ENCODE results near the gene KCNH1.
A peak's percentile ranks its signal among the peaks of the same experiment; 100 is the strongest.

KCNH1 gene

GRCh38 chr1:210949489-210949888 lies 184.5 kb downstream of the KCNH1 start:
- Histone ChIP-seq H3K4me1 (ENCODE audit: control insufficient read depth, insufficient read depth, low read length) (no peaks in the 10 kb centered on the region), H3K9me3 (ENCODE audit: control insufficient read depth, insufficient read depth, low read depth, low read length) (no peaks in the 10 kb centered on the region), H3K4me3 (ENCODE audit: low read depth, low read length) (no peak overlapping the region), H3K36me3 (ENCODE audit: control insufficient read depth in 2 of 2, insufficient read depth in 1 of 2, low read length in 2 of 2) (no peaks in the 10 kb centered on the region), H3K27ac (ENCODE audit: extremely low read depth, low read depth, low read length) (no peak overlapping the region)
- POLR2A ChIA-PET, result no interaction called here
- TF ChIP-seq ZNF133 (tag by site-specific recombination; IDR thresholded peaks at IDR 0.05) (no peak), ZNF121 (tag by site-specific recombination; IDR thresholded peaks at IDR 0.05) (no peak), ZNF148 (tag by site-specific recombination; IDR thresholded peaks at IDR 0.05; ENCODE audit: borderline replicate concordance) (no peak), HOXC10 (CRISPR knock-in tag; IDR thresholded peaks at IDR 0.05) (no peak), ZBTB44 (tag by site-specific recombination; IDR thresholded peaks at IDR 0.05) (no peak), ZNF140 (tag by site-specific recombination; IDR thresholded peaks at IDR 0.05) (no peak), TRIM28 (IDR thresholded peaks at IDR 0.05; ENCODE audit: borderline replicate concordance, low read length) (no peak), MEIS1 (CRISPR knock-in tag; IDR thresholded peaks at IDR 0.05; ENCODE audit: borderline replicate concordance) (no peak)
- CTCF ChIA-PET, result interaction anchor here (0.6 to 1.7 kb wide), 10 partner anchors 9 to 318 kb away, joined by 3 to 6 read pairs (median 3); partner anchors contain the start of gene KCNH1

DNA sequence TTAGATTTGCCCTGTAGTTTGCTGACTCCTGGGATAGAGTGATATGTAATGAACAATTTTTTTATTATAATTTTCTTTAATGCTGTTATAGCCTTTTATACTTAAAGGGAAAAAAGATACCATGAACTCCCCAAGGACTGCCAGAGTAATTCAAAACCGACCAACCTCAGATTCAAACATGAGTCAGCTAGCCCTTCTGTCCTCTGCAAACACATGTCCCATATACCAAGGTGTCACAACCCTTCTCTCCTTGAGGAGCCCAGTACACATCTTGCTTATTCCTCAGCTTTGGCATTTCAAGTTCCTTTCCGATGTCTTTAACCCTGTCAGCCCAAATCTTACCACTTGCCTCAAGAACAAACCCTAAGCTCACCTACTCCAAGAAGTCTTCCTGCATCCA lies 184.9 kb downstream of the KCNH1 start:
- Histone ChIP-seq H3K36me3 (ENCODE audit: control insufficient read depth in 2 of 2, insufficient read depth in 1 of 2, low read length in 2 of 2) (no peaks in the 10 kb centered on the region), H3K27ac (ENCODE audit: extremely low read depth, low read depth, low read length) (no peak overlapping the region), H3K4me1 (ENCODE audit: control insufficient read depth, insufficient read depth, low read length) (no peaks in the 10 kb centered on the region), H3K4me3 (ENCODE audit: low read depth, low read length) (no peak overlapping the region), H3K9me3 (ENCODE audit: control insufficient read depth, insufficient read depth, low read depth, low read length) (no peaks in the 10 kb centered on the region)
- ChIA-PET POLR2A (no interaction called here), CTCF (interaction anchor here (0.6 to 1.7 kb wide), 11 partner anchors 9 to 318 kb away, joined by 3 to 6 read pairs (median 3); partner anchors contain the start of gene KCNH1)
- TF ChIP-seq ZNF311 (tag by site-specific recombination; IDR thresholded peaks at IDR 0.05; ENCODE audit: borderline replicate concordance), result no peak
- 0 out of 2 replicates have a peak, but pooled peaks have one; percentile 19 for TF ChIP-seq PRDM10 (tag by site-specific recombination; IDR thresholded peaks at IDR 0.05)
- TF ChIP-seq ZNF514 (tag by site-specific recombination; IDR thresholded peaks at IDR 0.05), result no peak
- TF ChIP-seq ZSCAN23 (tag by site-specific recombination; IDR thresholded peaks at IDR 0.05), result no peak

DNA sequence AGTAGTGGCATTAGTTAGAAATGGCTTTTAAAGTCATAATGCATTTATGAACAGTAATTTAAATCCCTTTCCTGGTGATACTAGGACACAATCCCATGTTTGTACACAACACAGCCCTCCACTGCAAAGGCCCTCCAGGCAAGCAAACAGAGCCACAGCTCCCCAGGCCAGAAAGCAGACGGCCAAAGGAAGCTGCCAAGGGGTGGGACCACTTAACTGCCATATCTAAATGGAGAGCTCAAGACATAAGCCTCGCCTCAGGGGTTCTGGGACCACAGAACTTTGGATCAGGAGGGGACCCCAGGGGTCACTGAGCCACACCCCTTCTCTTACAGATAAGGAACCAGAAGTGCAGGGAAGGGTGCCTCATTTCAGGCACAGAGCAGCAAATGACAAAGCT lies 189.7 kb downstream of the KCNH1 start:
- Histone ChIP-seq H3K27ac (ENCODE audit: extremely low read depth, low read depth, low read length) (no peak overlapping the region), H3K4me1 (ENCODE audit: control insufficient read depth, insufficient read depth, low read length) (no peaks in the 10 kb centered on the region), H3K36me3 (ENCODE audit: control insufficient read depth in 2 of 2, insufficient read depth in 1 of 2, low read length in 2 of 2) (no peaks in the 10 kb centered on the region), H3K4me3 (ENCODE audit: low read depth, low read length) (no peak overlapping the region), H3K9me3 (ENCODE audit: control insufficient read depth, insufficient read depth, low read depth, low read length) (no peaks in the 10 kb centered on the region; the same call in 1 of the 2 replicates)
- POLR2A ChIA-PET, result no interaction called here
- CTCF ChIA-PET, result interaction anchor here (0.7 kb wide), 1 partner anchor 539 kb away, joined by 3 read pairs; no protein-coding TSS in a partner anchor
- no peak for TF ChIP-seq GLIS1 (tag by site-specific recombination; IDR thresholded peaks at IDR 0.05)
- no peak for TF ChIP-seq ZNF112 (tag by site-specific recombination; IDR thresholded peaks at IDR 0.05)
- no peak for TF ChIP-seq ZBTB49 (tag by site-specific recombination; IDR thresholded peaks at IDR 0.05; ENCODE audit: low read depth)
- no peak for TF ChIP-seq GFI1B (tag by site-specific recombination; IDR thresholded peaks at IDR 0.05)
- no peak for TF ChIP-seq ZFP69B (tag by site-specific recombination; IDR thresholded peaks at IDR 0.05)
- no peak for TF ChIP-seq ZNF416 (tag by site-specific recombination; IDR thresholded peaks at IDR 0.05)
- no peak for TF ChIP-seq MYNN (tag by site-specific recombination; IDR thresholded peaks at IDR 0.05; ENCODE audit: borderline replicate concordance)
- TF ChIP-seq ZNF626 (tag by site-specific recombination; IDR thresholded peaks at IDR 0.05), result no peak
- TF ChIP-seq ZNF558 (tag by site-specific recombination; IDR thresholded peaks at IDR 0.05), result no peak
- no peak for TF ChIP-seq ZNF423 (tag by site-specific recombination; IDR thresholded peaks at IDR 0.05)
- no peak for TF ChIP-seq ZNF10 (tag by site-specific recombination; IDR thresholded peaks at IDR 0.05)
- no peak for TF ChIP-seq HOXA7 (CRISPR knock-in tag; IDR thresholded peaks at IDR 0.05; ENCODE audit: borderline replicate concordance)

All from HEK293 (cell line).